SK-N-SH treated with all-trans-retinoic acid at 6 μM for 48 hours (cell line): ENCODE results near the gene KIF6.

Source experiments
- ZFP3 ChIP-seq: fragments of 250-450 bp; sonication (Bioruptor Pico); IDR thresholded peaks from 2 replicates; pipeline ENCODE4 v1.5.0; 2020; ENCODE audit warnings: mild to moderate bottlenecking, moderate library complexity
- TF ChIP-seq, protein P1 (sequence below): fragments of 250-450 bp; sonication (Bioruptor Pico); IDR thresholded peaks from 2 replicates; pipeline ENCODE4 v1.8.0; 2020; ENCODE audit warnings: mild to moderate bottlenecking, moderate library complexity, borderline replicate concordance
- TF ChIP-seq, protein P2 (sequence below): fragments of 250-450 bp; sonication (Bioruptor Pico); IDR thresholded peaks from 2 replicates; pipeline ENCODE4 v1.5.1; 2021; ENCODE audit warnings: mild to moderate bottlenecking, moderate library complexity

DNA sequence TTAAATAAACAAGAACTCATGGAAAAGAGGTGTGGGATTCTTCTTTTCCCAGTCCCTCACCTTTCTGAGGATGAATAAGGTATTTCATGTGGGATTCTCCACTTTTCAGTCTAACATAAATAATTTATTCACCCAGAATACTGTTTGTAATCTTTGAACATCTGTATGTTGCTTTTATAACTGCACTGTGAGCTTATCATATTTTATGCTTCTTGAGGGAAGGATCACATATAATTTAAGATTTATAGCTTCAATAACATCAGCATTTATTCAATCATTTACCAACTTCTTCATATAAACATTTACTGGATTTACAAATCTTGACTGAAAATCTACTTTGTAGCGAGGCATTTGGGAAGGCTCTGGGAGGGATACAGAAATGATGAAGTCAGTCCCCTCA, 248.5 kb downstream of the KIF6 start:
- no peak for TF ChIP-seq ZFP3 (CRISPR knock-in tag)
- TF ChIP-seq, protein P1, sequence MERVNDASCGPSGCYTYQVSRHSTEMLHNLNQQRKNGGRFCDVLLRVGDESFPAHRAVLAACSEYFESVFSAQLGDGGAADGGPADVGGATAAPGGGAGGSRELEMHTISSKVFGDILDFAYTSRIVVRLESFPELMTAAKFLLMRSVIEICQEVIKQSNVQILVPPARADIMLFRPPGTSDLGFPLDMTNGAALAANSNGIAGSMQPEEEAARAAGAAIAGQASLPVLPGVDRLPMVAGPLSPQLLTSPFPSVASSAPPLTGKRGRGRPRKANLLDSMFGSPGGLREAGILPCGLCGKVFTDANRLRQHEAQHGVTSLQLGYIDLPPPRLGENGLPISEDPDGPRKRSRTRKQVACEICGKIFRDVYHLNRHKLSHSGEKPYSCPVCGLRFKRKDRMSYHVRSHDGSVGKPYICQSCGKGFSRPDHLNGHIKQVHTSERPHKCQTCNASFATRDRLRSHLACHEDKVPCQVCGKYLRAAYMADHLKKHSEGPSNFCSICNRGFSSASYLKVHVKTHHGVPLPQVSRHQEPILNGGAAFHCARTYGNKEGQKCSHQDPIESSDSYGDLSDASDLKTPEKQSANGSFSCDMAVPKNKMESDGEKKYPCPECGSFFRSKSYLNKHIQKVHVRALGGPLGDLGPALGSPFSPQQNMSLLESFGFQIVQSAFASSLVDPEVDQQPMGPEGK (CRISPR knock-in tag), result no peak
- TF ChIP-seq, protein P2, sequence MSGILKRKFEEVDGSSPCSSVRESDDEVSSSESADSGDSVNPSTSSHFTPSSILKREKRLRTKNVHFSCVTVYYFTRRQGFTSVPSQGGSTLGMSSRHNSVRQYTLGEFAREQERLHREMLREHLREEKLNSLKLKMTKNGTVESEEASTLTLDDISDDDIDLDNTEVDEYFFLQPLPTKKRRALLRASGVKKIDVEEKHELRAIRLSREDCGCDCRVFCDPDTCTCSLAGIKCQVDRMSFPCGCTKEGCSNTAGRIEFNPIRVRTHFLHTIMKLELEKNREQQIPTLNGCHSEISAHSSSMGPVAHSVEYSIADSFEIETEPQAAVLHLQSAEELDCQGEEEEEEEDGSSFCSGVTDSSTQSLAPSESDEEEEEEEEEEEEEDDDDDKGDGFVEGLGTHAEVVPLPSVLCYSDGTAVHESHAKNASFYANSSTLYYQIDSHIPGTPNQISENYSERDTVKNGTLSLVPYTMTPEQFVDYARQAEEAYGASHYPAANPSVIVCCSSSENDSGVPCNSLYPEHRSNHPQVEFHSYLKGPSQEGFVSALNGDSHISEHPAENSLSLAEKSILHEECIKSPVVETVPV, result no peak
